HG03280 (cell line): ENCODE measurements around the gene PDSS1.
"Not testable (repeated sequence)": the region's sequence is repeated elsewhere in the genome, so short reads cannot be mapped to it uniquely, and the experiment has no call there.

ENCODE experiments used
- ATAC-seq: cut with Tn5 transposase; IDR thresholded peaks from one replicate; pipeline ENCODE4 v1.9.1; 2021; ENCODE audit warnings: mild to moderate bottlenecking, moderate library complexity; ENCODE audit not compliant: unreplicated experiment

PDSS1 gene

GRCh38 chr10:26697163-26697921 lies at the start of gene PDSS1:
TSS of gene PDSS1 (plus strand) at chr10:26697701. CDS start at chr10:26697712, 11 bp downstream.
- peak; percentile 75 for ATAC-seq

DNA sequence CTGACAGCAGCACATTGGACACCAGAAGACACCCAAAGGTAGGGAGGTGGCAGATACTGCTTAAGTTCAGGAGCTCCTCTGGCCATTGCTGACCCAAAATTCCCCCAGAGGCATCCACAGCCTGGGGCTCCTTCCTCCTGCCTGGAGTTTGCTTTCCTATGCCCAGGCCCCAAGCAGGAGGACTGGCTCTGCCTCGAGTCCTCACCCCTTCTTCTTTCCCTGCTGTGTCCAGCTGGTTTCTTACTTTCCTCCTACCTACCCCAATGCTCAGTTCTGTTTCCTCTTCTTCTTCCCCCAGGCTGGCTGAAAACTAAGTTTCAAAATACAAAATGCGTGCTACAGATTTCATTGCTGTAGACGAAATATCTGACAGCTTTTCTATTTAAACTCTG lies 49.3 kb upstream of the PDSS1 start:
- ATAC-seq: not testable (repeated sequence)

DNA sequence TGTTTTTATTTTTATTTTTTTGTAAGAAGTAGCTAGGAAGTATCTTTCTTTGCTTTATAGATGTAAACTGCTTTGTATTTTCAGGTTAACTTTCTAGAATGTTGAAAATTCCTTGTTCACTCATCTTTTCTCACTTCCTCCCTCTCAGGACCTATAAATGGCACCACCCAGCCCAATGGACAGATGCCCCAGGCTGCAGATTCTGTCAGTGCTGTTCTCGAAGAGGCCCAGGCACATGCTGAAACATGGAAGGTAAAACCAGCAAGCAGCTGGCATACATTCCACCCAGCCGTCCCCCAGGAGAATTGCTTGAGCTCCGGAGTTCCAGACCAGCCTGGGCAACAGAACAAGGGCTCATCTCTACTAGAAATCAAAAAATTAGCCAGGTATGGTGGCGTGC lies 47.1 kb upstream of the PDSS1 start:
- no peak for ATAC-seq

DNA sequence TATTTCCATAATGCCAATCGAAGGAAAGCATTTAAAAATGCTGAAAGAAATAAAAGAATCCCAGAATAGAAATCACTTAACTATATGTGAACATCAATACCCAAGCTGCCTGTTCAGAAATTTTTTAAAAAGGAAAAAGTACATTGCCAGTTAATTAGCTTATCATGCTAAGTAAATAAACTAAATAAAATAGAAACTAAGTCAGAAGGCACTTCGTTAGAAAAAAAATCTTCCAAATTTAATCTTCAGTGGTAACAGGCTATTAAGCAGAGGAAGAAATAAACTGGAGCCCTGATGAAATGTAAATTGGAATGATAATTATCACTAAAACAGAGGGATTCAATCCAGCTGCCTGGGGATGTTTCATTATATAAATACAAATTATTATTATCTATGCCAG lies 46.0 kb upstream of the PDSS1 start:
- not testable (repeated sequence) for ATAC-seq

DNA sequence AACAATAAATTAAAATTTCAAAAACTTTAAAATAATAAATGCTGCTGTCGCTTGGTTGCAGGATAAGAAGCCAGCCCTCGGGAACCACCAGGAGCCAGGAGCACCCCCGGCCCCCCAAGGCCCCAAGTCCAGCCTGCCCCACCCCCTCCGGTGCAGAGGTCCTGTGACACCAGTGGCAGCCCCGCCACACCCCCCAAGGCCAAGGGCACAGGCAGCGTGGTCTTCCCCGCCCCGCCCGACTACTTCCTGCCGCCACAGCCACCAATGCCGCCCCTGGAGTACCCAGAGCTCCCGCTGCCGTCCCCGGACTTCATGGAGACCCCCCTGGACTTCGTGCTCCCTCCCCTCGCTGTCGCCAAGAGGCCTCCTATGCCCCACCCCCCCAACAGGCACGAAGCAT lies 44.5 kb upstream of the PDSS1 start:
- no peak for ATAC-seq

- no peak for ATAC-seq
These were observed 41.8 kb upstream of the PDSS1 start for GRCh38 chr10:26655746-26656145.

GRCh38 chr10:26662864-26663263 lies 34.6 kb upstream of the PDSS1 start:
- no peak for ATAC-seq

DNA sequence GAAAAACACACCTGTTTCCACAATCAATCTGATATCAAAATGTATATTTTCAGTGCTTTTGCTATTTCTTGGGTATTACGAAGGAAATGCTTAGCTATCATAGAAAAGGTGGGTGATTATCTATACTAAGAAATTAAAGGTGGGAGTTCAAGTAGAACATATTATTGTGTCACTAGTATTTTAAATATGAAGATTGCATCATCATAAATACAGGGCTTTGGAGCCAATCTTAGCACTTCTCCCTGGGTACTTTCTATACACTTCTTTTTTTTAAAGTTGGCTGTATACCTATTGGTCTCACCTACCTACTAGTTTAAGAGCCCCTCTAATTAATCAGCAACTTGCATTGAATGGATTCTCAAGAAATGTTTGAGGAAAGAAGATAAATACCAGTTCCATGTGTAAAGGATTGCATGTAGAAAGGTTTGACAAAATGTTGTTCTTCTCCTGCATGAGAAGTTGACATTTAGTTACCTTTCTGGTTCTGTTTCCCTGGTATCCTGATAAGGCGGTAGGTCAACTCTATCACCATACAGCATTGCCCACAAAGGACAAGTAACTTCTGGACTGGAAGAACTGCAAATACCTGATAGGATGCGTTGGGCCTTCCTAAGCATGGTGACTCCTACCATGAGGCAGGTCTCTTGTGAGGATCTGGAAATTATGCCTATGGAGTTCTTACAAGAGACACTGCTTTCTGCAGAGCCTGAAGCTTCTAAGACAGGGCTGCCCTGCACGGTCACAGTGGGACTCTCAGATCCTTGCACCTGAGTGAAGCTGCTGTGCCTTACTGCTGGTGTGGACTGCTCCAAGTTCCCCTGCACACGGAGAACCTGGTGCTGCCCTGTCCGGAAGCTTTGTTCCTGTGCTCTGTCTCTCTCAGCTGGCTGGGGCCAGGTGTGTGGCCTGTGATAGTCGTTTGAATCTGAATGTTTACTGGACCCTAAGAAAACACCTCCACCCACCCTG lies 32.1 kb upstream of the PDSS1 start:
- no peak for ATAC-seq

DNA sequence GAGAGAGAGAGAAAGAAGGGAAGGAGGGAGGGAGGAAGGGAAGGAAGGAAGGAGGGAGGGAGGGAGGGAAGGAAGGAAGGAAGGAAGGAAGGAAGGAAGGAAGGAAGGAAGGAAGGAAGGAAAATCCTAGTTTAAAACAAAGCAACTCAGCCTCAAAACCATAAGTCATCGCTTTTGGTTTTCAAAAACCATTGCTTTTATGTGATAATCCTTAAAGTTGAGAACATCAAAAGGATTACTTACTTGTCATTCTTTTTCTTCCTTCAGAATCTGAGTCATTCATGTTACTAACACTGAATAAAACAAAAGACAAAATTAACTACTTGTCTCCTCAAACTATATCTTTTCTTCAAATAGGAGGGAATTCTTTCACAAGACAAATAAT lies 21.6 kb upstream of the PDSS1 start:
- ATAC-seq: no peak

- no peak for ATAC-seq
These were observed 17.9 kb upstream of the PDSS1 start for GRCh38 chr10:26679588-26679987.

DNA sequence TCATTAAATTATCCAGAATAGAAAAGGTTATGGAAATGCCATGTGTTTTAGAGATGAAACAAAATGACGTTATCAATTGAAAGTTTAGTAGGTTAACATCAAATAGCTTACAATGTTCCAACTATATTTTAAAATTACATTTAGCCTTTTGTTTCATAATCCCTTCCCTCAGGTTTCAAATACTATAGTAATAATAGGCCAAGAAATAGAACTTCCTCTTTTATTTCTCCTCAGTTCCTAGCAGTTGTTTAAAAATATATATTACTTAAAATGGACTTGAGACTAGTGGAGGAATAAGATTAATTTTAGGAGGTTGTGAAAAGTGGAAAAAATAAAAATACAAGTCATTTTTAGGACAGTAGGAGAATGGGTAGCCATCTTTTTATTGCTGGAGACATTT lies 16.4 kb upstream of the PDSS1 start:
- ATAC-seq: no peak

GRCh38 chr10:26681971-26682370 lies 15.5 kb upstream of the PDSS1 start:
- not testable (repeated sequence) for ATAC-seq

GRCh38 chr10:26682931-26683330 lies 14.6 kb upstream of the PDSS1 start:
- ATAC-seq: no peak

DNA sequence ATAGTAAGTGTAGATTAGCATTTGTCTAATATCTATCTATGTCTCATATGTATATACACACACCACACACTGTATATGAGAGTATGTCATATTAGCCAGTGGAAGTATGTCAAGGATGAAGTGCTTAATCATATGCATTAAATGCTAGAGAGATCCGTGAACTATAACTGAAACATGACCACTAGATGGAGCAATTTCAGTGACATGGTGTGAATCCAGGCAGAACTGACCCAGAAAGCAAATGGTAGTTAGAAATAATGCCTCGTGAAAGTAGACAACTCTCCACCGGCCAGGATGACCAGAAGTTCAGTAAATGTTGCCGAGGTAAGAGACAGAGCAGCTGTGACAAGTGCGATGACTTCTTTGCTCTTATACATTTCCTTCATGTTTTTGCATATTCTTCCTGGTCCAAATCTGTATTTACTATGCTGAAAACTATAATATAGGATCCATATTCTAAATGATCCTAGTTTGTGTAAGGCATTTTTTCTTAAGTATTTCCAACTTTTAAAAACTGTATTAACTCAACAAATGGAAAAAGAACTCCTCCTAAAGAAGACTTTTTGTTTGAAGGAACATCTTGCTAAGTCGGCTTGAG lies 12.7 kb upstream of the PDSS1 start:
- not testable (repeated sequence) for ATAC-seq

DNA sequence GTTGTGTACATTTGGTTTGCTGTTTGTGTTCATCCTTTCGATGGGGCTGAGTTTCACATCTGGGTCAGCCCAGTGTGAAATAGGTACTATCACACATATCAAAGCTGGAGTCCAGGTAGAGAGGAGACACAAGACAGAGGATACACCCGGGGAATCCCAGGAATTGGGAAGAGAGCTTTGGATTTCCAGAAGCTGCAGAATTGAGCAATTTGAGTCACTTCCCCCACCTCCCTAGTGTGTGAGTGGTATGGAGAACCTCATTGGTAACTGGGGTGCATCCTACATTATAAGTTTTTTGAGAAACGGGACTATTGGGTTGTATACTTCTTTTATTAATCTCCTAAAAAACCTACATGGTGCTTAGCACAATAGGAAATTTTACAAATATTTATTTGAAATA lies 12.1 kb upstream of the PDSS1 start:
- no peak for ATAC-seq

GRCh38 chr10:26689399-26689798 lies 8.1 kb upstream of the PDSS1 start:
- no peak for ATAC-seq

DNA sequence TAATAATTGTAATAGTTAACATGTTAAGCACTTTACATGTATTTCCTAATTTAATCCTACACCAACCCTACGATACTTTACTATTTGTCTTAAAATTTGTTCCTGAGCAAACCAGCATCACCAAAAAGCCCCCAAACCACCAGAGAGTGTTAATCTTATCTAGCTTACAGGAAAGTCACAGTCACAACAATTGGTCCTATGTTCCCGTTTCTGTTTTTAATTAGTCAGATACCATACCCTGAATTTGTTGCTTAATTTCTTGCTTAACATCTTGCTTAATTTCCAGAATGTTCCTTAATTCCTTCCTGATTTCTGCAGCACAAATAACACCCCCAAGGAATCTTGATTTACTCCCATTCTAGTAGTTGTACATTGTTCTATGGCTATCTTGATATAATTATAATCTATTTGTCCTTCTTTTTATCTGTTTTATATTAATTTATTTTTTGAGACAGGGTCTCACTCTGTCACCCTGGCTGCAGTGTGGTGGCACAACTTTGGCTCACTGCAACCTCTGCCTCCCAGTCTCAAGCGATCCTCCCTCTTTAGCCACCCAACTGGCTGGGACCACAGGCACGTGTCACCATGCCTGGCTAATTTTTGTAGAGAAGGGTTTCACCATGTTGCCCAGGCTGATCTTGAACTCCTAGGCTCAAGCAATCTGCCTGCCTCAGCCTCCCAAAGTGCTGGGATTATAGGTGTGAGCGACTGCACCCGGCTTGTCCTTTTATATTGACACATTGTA lies 6.6 kb upstream of the PDSS1 start:
- no peak for ATAC-seq

DNA sequence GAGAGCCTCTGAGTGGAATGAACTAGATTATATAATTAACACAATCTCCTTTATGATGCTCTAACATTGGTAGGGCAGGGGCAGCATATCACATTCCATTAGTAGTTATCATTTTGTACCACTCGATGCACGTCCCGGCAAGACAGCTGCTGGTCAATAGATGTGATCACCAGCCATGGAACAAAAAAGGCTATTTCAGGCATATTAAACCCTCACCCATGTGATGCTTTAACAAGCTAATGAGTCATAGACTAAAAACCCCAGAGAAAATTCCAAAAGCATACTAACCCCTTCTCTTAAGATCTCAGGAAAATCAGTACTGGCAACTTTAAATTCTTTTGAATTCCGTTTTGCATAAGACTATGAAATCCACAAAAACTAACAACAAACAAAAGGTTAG lies 3.0 kb upstream of the PDSS1 start:
- ATAC-seq: not testable (repeated sequence)

GRCh38 chr10:26696786-26697162 lies 727 bp upstream of the PDSS1 start:
- ATAC-seq: peak; percentile 8

GRCh38 chr10:26697922-26698608 lies 564 bp downstream of the PDSS1 start:
- ATAC-seq: no peak
